GM20431 (cell line): ENCODE measurements around the gene MS4A13.
"Not testable (repeated sequence)": the region's sequence is repeated elsewhere in the genome, so short reads cannot be mapped to it uniquely, and the experiment has no call there.

Source experiments
- in situ Hi-C: fragments of 300-500 bp; cut with MseI, MboI; formaldehyde crosslinking; loops from one replicate; pipeline ENCODE4 v1.15.0; 2020; ENCODE audit warnings: low sequenced_read_pairs; ENCODE audit not compliant: unreplicated experiment

MS4A13 gene, protein sequence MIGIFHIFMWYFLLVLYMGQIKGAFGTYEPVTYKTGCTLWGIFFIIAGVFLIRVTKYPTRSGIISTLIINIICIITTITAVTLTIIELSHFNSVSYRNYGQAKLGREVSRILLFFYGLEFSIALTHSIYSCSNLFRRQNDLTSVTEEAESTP

DNA sequence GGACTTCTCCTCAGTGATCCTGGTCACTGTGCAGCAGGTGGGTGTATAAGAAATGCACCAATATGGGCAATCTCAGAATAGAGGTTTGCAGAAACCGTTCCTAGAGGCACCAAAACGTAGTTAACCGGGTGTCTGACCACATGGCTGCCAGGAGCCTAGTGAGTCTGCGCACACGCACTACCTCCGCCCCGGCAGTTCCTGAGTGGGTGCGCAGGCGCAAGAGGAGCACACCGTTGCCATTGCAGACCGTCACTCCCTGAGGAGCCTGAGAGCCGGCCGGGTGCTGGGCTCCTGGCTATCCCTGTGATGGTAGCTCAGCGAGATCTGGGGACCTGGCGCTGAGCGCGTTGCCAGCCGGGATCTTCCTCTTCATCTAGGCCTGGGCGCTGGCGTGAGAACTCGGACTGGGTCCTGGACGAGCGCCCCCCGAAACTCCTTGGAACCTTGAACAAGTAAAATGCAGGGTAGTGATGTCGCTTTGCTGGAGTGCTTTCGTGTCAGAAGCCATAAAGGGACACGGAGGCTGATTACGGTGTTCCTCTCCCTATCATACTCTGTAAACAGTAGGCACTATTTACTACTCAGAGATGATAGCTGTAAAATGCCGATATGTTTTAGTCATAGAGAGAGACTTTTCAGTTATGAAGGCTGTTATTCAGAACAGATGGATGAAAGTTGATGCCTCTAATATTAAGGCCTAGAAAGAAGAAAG, at the start of gene MS4A13:
Gene MS4A13, plus strand, starts transcription at position 249 of the 712 bp plus-strand sequence. CDS start 2,692 bp downstream, outside the sequence.
- in situ Hi-C loops: no loop called here

DNA sequence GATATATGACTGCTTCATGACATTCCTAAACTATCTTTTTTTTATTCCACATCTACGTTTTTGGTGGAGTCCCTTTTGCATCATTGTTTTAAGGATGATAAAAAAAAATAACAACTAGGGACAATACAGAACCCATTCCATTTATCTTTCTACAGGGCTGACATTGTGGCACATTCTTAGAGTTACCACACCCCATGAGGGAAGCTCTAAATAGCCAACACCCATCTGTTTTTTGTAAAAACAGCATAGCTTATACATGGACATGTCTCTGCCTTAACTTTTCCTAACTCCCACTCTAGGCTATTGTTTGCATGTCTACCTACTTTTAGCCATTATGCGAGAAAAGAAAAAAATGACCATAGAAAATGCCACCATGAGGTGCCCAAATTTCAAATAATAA, 46.4 kb upstream of the MS4A13 start:
- in situ Hi-C loops: no loop called here

DNA sequence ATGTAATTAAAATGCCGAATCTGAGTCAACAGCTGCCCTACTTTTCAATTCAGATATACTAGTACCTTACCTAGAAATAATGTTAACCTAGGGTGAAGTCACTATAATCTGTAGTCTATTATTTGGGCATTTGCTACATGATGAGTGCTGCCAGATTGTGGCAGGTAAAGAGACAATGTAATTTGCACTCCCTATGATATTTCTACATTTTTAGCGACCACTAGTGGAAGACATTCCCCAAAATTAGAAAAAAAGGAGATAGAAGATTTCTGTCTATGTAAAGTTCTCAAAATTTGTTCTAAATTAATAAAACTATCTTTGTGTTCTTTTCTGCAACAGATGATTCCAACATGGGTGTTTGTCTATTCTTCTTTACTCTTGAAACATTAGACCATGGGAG, 45.5 kb upstream of the MS4A13 start:
- in situ Hi-C loops: no loop called here

DNA sequence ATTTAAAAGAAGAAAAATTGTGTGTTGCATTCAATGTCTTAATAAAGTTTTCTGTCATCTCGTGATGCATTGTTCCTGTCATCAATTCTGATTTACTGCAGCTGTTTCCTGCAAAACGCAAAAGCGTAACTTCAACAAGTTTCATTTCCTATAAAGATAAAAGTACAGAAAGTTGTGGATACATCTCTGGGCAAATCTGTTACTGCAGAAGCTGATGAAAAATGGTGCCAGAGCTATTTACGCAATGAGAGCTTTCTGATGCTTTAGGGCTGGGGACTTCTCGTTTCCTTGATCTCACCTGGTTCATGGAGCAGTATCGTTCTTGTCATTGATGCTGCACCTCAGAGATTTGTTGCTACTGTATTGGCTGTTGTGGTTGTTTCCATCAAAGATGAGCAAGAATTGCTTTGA, 38.2 kb upstream of the MS4A13 start:
- in situ Hi-C loops: no loop called here

DNA sequence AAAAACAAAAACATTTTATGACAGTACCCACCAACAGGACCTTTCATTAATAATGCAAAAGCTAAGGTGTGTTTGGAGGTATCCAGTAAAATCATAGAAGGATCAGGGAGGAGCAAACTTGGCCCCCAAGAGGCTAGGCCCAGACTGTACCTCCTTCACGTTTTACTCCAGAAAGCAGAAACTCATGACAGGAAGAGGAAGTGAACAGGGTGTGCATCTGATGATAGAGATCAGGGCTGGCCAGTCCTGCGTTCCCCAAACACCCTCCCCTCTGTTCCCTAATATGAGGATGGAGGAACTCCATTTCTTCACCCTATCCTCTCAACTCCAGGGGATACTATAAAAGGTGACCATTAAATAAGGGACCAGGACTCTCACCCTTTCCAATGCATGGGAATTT, 32.8 kb upstream of the MS4A13 start:
- in situ Hi-C loops: loop anchor here (10.0 kb wide), 1 partner anchor 118 kb away; no protein-coding TSS in a partner anchor

DNA sequence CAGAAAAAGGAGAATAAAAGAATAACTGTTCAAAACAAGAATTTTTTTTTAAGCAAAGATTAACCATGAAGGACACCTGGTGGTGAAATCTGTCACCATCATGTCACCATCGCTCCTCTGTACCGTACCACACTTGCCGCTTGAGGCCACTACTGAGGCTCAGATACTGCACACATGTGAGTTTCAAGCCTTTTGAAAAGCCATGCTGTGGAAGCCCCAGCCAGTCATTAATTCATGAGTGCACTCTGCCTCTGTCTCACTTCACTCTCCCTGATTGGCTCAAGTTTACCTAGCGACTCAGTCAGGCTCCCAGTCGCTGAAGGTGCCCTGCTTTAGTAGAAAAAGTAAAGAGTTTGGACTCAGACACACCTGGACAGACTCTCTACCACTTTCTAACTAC, 29.2 kb upstream of the MS4A13 start:
- in situ Hi-C loops: loop anchor here (10.0 kb wide), 1 partner anchor 121 kb away; no protein-coding TSS in a partner anchor

DNA sequence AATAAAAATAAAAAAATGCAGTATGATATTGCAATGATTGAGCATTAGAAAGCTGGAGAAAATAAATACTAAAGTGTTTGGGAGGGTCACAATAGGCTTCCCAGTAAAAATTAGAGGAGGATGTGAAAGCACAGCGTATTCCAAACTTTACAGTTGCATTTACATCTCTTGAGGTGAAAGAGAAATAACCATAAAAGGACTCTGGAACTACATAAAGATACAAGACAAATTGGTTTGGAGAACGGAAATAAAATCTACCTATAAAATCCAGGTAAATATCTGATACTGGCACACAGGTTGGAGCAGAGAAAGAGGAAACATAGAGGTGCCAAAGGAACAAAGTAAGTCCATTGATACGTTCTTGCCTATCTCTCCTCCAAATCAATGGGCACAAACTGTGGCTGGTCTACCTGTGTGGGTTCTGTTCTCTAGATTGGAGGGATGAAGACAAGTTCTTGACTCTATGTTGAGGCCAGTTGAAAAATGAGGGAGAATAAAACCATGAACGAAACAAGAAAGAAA, 22.6 kb upstream of the MS4A13 start, which contains the start of gene MS4A12:
Gene MS4A12, plus strand, starts transcription at position 291 of the 522 bp plus-strand sequence. CDS start 4,541 bp downstream, outside the sequence.
- in situ Hi-C loops: no loop called here

DNA sequence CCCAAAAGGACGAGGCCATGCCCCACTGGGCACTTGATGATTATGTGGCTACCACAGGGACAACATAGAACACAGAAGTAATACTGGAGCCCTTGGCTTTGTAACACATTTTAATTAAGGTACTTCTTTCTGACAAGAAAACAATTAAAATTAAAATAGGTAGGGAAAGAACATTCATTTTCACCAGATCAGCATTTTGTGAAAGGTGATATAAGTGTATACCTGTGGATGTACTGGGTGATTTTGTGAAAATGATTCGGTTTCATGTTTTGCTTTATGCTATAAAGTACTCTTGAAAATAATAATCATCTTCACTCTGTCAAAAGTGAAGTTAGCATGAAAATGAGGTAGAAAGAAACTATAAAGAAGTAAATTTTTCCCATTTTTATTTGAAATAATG, 21.7 kb upstream of the MS4A13 start:
- in situ Hi-C loops: no loop called here

DNA sequence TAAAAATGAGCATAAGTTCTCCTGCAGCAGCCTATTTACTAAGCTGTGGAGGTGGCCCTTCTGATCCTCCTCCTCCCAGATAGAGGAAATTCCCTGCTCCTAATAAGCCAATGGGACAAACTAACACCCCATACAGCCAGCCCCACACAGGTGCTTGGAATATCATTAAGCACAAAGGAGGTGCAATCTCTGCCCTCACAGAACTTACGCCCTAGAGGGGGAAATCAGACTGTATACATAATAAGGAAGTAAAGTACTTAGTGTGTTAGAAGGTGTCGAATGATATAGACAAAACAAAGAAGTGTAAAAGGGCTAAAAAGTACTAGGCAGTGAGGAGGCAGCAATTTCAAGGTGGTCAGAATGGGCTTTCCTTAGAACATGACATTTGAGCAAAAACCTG, 16.8 kb upstream of the MS4A13 start:
- in situ Hi-C loops: no loop called here

DNA sequence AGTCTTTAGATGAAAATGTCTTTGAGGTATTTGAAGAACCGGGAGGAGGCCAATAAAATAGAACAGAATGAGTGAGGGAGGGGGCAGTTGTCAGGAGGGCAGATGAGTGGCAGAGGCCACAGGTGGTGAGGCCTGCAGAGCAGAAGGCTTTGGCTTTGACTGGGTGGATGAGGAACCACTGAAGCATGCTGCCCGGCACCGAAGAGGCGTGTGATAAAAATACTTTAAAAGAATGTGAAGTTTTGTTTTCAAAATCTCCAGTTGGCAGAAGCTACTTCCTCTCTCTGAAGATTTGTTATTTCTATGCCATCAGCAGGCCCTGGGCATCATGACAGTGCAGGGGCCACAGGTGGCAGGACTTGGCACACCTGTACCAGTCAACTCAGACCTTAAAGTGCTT, 16.3 kb upstream of the MS4A13 start:
- in situ Hi-C loops: no loop called here

DNA sequence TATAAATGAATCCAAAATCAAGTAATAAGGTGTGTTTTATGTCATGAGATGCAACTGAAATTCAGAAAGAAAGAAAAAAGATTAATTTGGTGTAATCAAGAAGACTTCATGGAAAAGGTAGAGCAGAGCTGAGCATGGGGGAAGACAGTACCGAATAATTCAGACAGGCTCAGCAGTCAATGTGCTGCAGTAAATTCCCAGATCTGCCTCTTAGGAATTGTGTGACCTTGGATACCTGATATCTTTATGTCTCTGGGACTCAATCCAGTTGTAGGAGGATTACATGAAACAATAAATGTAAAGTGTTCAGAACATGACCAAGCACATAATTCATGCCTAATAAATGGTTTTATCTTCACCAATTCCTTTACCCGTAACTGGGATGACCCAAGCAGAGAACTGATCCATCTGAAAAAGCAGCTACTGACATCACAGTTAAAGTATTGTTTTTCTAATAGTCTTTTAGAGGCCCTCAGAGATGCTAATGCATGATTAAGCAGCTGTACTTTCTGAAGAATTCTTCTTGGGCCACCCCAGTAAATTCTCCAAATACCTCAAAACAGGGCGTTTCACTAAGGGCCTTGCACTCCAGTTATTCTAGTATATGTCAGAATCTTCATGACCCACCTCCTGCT, 14.8 kb upstream of the MS4A13 start:
- in situ Hi-C loops: no loop called here

DNA sequence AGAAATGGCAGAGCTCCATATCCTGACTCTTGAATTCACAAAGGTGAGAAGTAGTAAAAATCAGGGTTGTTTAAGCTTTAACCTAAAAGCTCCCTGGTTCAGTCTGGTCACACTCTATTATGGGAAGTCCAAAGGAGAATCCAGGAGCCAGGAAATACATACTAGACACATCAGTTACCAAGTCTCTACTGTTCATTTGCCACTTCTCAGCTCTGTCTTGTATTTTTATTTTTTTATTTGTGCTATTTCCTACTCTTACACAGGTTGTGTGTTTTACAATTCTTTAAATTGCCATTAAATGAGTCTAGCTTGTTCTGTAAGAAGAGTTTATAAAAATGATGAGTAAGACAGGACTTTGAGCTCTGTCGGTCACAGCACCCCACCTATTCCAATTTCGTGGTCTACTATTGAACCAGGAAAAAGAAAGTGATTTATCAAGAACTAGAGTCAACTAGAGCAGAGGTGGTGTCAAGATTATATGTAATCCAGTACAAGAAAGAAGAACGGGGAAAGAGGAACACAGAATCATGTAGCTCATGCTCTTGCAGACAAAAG, 12.9 kb upstream of the MS4A13 start:
- in situ Hi-C loops: no loop called here

DNA sequence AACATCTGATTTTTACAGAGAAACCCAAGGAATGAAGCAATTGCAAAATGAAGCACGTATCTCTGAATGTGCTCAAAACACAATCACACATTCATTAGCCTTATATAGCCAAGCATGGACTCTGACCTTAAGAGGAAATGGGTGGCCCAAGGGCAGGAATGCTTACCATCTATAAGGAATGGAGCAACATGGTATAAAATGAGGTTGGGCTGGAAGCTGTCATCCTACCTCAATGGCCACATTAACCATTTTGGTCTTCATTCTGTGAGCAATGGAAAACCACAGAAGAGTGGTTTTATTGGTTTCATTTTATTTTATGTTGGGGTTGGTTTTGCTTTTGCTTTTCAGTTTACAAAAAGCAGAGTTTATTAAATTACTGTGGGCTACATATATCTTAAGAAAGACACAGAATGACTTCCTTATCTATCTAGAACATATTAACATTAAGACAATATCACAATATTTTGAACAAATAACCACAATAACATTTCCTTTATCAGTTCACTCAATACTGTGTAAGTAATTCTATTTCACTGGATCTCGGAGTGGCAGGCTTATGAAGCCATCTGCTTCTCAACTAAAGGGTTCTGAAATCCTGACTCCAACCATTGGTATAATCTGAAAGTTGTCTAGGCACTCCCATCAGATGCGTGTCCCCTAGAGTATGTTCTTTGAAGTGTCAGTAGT, 10.8 kb upstream of the MS4A13 start:
- in situ Hi-C loops: no loop called here

DNA sequence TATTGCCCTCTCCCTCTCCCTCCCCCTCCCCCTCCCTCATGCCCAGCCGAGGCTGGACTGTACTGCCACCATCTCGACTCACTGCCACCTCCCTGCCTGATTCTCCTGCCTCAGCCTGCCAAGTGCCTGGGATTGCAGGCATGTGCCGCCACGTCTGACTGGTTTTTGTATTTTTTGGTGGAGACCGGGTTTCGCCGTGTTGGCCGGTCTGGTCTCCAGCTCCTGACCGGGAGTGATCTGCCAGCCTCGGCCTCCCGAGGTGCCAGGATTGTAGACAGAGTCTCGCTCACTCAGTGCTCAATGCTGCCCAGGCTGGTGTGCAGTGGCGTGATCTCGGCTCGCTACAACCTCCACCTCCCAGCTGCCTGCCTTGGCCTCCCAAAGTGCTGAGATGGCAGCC, 5.6 kb upstream of the MS4A13 start:
- in situ Hi-C loops: not testable (repeated sequence)

DNA sequence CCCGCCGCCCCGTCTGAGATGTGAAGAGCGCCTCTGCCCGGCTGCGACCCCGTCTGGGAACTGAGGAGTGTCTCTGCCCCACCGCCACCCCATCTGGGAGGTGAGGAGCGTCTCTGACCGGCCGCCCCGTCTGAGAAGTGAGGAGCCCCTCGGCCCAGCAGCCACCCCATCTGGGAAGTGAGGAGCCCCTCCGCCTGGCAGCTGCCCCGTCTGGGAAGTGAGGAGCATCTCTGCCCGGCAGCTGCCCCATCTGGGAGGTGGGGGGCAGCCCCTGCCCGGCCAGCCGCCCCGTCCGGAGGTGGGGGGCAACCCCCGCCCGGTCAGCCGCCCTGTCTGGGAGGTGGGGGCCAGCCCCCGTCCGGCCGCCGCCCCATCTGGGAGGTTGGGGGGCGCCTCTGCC, 5.0 kb upstream of the MS4A13 start:
- in situ Hi-C loops: not testable (repeated sequence)

DNA sequence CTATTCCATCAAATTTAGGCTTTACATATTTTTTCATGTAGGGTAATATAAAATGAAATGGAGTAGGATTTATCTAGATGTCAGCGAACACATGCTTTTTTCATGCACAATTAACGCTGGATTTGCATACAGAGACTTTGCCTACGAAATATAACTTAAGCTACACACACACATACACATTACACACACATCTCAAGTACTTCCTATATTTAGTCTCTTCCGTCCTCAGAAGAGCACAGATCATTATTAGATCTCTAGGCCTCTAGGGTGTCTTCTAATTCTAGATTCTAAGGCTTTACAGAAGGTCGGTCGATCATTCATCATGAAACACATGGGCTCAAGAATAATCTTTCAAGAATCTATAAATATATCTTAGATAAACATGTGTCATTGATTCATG, 3.8 kb upstream of the MS4A13 start:
- in situ Hi-C loops: no loop called here

DNA sequence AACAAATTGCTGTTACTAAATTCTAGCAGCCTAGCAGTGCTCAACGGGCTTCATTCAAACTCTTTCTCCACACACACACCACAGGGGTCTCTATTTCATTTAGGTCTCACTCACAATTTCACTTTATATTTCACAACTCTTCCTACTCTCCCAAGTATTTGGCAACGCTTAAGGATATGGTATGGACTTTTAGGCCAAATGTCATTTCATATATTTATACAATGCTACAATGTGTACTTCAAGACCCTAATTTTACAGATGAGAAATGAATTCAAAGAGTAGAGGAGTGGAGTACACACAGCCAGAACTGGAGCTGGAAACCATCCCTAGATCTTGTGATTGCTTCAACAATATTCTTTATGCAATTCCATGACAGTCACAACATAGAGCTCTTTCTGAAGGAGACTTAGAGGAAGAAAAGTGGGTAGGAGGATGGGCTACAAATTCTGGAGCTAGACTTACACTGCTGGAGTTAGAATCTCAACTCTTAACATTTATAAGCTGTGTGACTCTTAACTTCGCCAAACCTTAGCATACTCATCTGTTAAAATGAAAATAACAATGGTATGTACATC, 2.5 kb upstream of the MS4A13 start:
- in situ Hi-C loops: no loop called here

DNA sequence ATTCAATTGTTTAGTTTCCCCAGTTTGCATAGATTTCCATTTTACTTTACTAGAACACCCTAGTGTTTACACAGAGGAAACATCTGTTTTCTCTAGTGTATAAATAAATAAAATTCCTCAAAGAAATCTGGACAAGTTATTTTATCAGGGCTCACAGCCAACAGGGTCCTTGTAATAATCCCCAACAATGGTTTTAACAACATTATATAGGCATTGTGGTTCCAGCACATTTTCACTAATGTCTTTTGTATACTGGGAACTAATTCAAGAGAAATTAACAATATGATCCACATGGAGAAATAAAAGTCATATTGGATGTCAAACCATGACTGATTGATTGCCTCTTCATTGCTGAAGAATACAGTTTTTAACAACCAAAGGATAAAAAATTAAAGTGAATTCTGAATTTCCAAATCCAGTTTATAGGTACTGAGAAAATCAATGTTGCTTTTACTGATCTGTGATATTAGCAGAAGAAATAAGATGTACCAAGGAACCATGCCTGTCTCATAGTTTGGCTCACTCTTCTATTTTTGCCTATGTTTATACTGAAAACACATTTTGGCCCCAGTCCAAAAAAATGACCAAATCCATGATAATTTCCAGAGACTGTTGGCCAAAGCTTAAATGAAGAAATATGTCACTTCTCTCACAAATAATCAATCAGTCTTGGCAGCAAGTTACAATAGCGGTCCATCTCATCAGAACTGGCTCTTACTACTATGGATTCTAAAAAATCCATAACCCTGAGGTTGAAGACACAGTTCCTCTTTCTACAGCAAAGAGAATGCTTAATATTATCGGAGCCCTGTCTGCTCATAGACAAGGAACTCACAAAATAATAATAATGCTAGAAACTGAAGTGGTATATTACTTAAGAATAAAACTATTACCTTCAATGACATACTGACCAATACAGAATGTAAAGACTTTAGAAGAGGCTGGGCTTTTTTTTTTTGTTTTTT, 1.4 kb upstream of the MS4A13 start:
- in situ Hi-C loops: no loop called here

DNA sequence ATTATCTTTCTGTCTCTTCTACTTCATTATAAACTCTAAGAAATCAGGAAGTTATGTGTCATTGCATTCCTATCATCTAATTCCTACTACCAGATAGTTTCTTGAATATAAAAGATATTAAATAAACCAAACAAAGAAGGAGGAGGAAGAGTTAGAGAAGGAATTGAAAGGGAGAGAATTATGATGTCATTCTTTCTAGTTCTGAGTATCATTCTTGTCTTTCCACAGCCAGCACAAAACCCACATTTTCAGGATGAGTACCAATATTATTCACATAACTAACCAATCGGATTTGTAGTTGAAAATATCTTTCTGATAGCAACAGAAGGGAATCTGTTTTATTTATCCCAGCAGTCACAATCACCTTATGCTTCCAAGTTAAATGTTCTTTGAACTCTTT, 13.3 kb downstream of the MS4A13 start:
- in situ Hi-C loops: no loop called here
